GM19438 (cell line): Measurements from ENCODE around the gene RRBP1.

ENCODE experiments used
- ATAC-seq: cut with Tn5 transposase; IDR thresholded peaks from one replicate; pipeline ENCODE4 v1.9.1; 2021; ENCODE audit warnings: low read depth; ENCODE audit not compliant: unreplicated experiment

The RRBP1 gene

GRCh38 chr20:17638835-17639407 is 43.1 kb downstream of the RRBP1 start:
- no peak for ATAC-seq

- ATAC-seq = no peak
Observed at GRCh38 chr20:17637985-17638640, 43.9 kb downstream of the RRBP1 start.

GRCh38 chr20:17637413-17637780 is 44.6 kb downstream of the RRBP1 start:
- no peak for ATAC-seq

- ATAC-seq = no peak
Observed at GRCh38 chr20:17636523-17637412, 45.3 kb downstream of the RRBP1 start.

- no peak for ATAC-seq
Observed at GRCh38 chr20:17635332-17636244, 46.5 kb downstream of the RRBP1 start.

- ATAC-seq = no peak
Observed at GRCh38 chr20:17634661-17635331, 47.2 kb downstream of the RRBP1 start.

GRCh38 chr20:17633850-17634500 is 48.1 kb downstream of the RRBP1 start:
- ATAC-seq = no peak

GRCh38 chr20:17633221-17633849 is 48.7 kb downstream of the RRBP1 start:
- no peak for ATAC-seq

- no peak for ATAC-seq
Observed at GRCh38 chr20:17631576-17632319, 50.3 kb downstream of the RRBP1 start.

GRCh38 chr20:17630806-17631195 is 51.2 kb downstream of the RRBP1 start:
- no peak for ATAC-seq

GRCh38 chr20:17630151-17630805 is 51.8 kb downstream of the RRBP1 start:
- no peak for ATAC-seq

- ATAC-seq = no peak
Observed at GRCh38 chr20:17629678-17630089, 52.4 kb downstream of the RRBP1 start.

GRCh38 chr20:17629025-17629424 is 53.0 kb downstream of the RRBP1 start:
- no peak for ATAC-seq

GRCh38 chr20:17628101-17628841 is 53.8 kb downstream of the RRBP1 start:
- ATAC-seq = no peak

- no peak for ATAC-seq
Observed at GRCh38 chr20:17627101-17627955, 54.7 kb downstream of the RRBP1 start.
